ENCODE results near the gene WSCD2. TPM values are rescaled to one million over a fixed set of nuclear protein-coding genes. Genes with fewer than 3 reads are reported as not detected.

Gene WSCD2
- total RNA-seq, 2 experiments from 2014 or later = not detected

GRCh38 chr12:108125073-108125472 lies 4.0 kb upstream of the WSCD2 start:
- Histone ChIP-seq H3K36me3 (ENCODE audit: insufficient read depth, low read length) (no peaks in the 10 kb centered on the region), H3K27ac (ENCODE audit: low read depth, low read length, poor library complexity, severe bottlenecking) (no peak overlapping the region), H3K4me3 (ENCODE audit: low read depth, low read length, poor library complexity, severe bottlenecking) (no peak overlapping the region), H3K9me2 (ENCODE audit: insufficient read depth, low read length) (no peaks in the 10 kb centered on the region), H3K9me3 (ENCODE audit: low read length) (no peaks in the 10 kb centered on the region), H3K4me1 (ENCODE audit: insufficient read depth, low read length, poor library complexity, severe bottlenecking) (no peaks in the 10 kb centered on the region), H3K79me2 (ENCODE audit: insufficient read depth, low read depth, low read length) (no peaks in the 10 kb centered on the region), H3K4me2 (ENCODE audit: low read length) (no peak overlapping the region), H2AFZ (ENCODE audit: low read length) (no peak overlapping the region), H4K20me1 (ENCODE audit: insufficient read depth, low read length) (no peaks in the 10 kb centered on the region)
- no peak for TF ChIP-seq CTCF (conservative IDR thresholded peaks at IDR 0.05; ENCODE audit: low read length)
- no peak for TF ChIP-seq EZH2phosphoT487 (IDR thresholded peaks at IDR 0.05; ENCODE audit: borderline replicate concordance, low read depth, low read length)
- BruUV-seq (replicated peaks) = no TSS peak
- DNase-seq (ENCODE audit: low spot score) = no peak
- CTCF ChIA-PET (ENCODE audit: unreplicated experiment) = no interaction called here
- POLR2A ChIA-PET = interaction anchor here (0.6 to 1.2 kb wide), 3 partner anchors 11 to 1189 kb away, joined by 3 to 6 read pairs (median 5); no protein-coding TSS in a partner anchor
- intact Hi-C loops (cut with micrococcal nuclease; ENCODE audit: unreplicated experiment) = no loop called here

GRCh38 chr12:108126212-108126611 lies 2.9 kb upstream of the WSCD2 start:
- CTCF ChIA-PET (ENCODE audit: unreplicated experiment) = no interaction called here
- intact Hi-C loops (cut with micrococcal nuclease; ENCODE audit: unreplicated experiment) = no loop called here

More at GRCh38 chr12:108126212-108126611, 2.9 kb upstream of the WSCD2 start:
- Histone ChIP-seq H3K9me3 (ENCODE audit: low read length) (no peaks in the 10 kb centered on the region), H3K27ac (ENCODE audit: low read depth, low read length, poor library complexity, severe bottlenecking) (no peak overlapping the region), H3K36me3 (ENCODE audit: insufficient read depth, low read length) (no peaks in the 10 kb centered on the region), H2AFZ (ENCODE audit: low read length) (no peak overlapping the region), H3K4me2 (ENCODE audit: low read length) (no peak overlapping the region), H3K4me1 (ENCODE audit: insufficient read depth, low read length, poor library complexity, severe bottlenecking) (no peaks in the 10 kb centered on the region), H4K20me1 (ENCODE audit: insufficient read depth, low read length) (no peaks in the 10 kb centered on the region), H3K4me3 (ENCODE audit: low read depth, low read length, poor library complexity, severe bottlenecking) (no peak overlapping the region), H3K9me2 (ENCODE audit: insufficient read depth, low read length) (no peaks in the 10 kb centered on the region), H3K79me2 (ENCODE audit: insufficient read depth, low read depth, low read length) (no peaks in the 10 kb centered on the region)
- TF ChIP-seq CTCF (conservative IDR thresholded peaks at IDR 0.05; ENCODE audit: low read length) (no peak), EZH2phosphoT487 (IDR thresholded peaks at IDR 0.05; ENCODE audit: borderline replicate concordance, low read depth, low read length) (no peak)
- DNase-seq (ENCODE audit: low spot score) = no peak
- no TSS peak for BruUV-seq (replicated peaks)
- POLR2A ChIA-PET = interaction anchor here (1.0 kb wide), 1 partner anchor 18 kb away, joined by 3 read pairs; no protein-coding TSS in a partner anchor
